K562 (cell line): ENCODE results near the gene RBFOX1.

Source experiments
- CCNT2 ChIP-seq: IDR thresholded peaks from 2 replicates; pipeline ENCODE4 v1.6.1; 2011; ENCODE audit warnings: borderline replicate concordance, low read depth, mild to moderate bottlenecking, moderate library complexity, mixed read lengths, low read length; ENCODE audit not compliant: insufficient read length; ENCODE audit errors: extremely low read depth
- CHD1 ChIP-seq: fragments of 200-600 bp; sonication (generic); IDR thresholded peaks from one replicate; pipeline ENCODE4 v1.6.1; 2012; ENCODE audit warnings: mild to moderate bottlenecking, moderate library complexity, low read length, inconsistent platforms
- EZH2 ChIP-seq: IDR thresholded peaks from 2 replicates; pipeline ENCODE4 v1.6.1; 2012; ENCODE audit warnings: low read depth, mild to moderate bottlenecking, inconsistent platforms, low read length, borderline replicate concordance
- HNRNPL ChIP-seq: fragments of 200-400 bp; formaldehyde crosslinking; IDR thresholded peaks from 2 replicates; pipeline ENCODE4 v1.6.1; 2017; ENCODE audit warnings: low read depth, mild to moderate bottlenecking, low read length
- TF ChIP-seq, protein P1 (sequence below), 3 experiments: IDR thresholded peaks in 2 of 3; conservative IDR thresholded peaks in 1 of 3; 2 replicates each; pipeline ENCODE4 v1.5.1; 2011 to 2012; ENCODE audit warnings: low read length in 3 of 3, mild to moderate bottlenecking in 3 of 3, control low read depth in 2 of 3, improper control_type of control experiment in 1 of 3, inconsistent platforms in 1 of 3, low read depth in 1 of 3, mixed read lengths in 1 of 3, moderate library complexity in 1 of 3; ENCODE audit not compliant: insufficient read depth in 2 of 3

DNA sequence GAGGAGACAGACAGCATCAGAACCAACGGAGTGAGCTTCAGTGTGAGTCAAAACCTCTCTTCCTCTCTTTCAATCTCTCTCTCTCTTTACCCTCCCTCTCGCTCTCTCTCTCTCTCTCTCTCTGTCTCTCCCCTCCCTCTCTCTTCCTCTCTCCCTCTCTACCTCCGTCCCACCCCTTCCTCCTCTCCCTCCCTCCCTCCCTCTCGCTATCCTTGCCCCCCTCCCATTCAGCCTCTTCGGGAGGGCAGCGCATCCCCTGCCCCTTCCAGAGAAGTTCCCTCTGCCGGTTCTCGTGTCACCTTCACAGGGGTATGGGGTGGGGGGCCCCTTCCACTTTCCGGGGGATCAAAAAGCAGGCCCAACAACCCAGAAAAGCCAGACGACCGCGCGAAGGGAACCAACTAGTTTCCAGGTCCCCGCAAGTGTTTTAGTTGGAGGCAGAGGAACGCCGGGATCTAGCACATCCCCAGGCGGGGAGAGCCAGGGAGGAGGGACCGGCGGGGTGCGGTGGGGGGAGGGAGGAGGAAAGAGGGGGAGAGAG is 28.9 kb upstream of the RBFOX1 start:
- no peak for TF ChIP-seq CHD1
- no peak for TF ChIP-seq EZH2
- TF ChIP-seq, protein P1, sequence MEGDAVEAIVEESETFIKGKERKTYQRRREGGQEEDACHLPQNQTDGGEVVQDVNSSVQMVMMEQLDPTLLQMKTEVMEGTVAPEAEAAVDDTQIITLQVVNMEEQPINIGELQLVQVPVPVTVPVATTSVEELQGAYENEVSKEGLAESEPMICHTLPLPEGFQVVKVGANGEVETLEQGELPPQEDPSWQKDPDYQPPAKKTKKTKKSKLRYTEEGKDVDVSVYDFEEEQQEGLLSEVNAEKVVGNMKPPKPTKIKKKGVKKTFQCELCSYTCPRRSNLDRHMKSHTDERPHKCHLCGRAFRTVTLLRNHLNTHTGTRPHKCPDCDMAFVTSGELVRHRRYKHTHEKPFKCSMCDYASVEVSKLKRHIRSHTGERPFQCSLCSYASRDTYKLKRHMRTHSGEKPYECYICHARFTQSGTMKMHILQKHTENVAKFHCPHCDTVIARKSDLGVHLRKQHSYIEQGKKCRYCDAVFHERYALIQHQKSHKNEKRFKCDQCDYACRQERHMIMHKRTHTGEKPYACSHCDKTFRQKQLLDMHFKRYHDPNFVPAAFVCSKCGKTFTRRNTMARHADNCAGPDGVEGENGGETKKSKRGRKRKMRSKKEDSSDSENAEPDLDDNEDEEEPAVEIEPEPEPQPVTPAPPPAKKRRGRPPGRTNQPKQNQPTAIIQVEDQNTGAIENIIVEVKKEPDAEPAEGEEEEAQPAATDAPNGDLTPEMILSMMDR (IDR thresholded peaks at IDR 0.05 in 2 of 3, conservative IDR thresholded peaks at IDR 0.05 in 1 of 3; ENCODE audit: insufficient read depth in 2 of 3, low read depth in 1 of 3, low read length in 3 of 3) = no peak
- no peak for TF ChIP-seq CCNT2
- no peak for TF ChIP-seq HNRNPL
